Left lung (tissue), 10 donors: ENCODE data around the gene OR13J1. TPM values are rescaled to one million over a fixed set of nuclear protein-coding genes. Genes with fewer than 3 reads are reported as not detected.
A peak's percentile ranks its signal among the peaks of the same experiment; 100 is the strongest.

Experiments used
- ATAC-seq: fragments of 200-7000 bp; cut with Tn5 transposase; one replicate; pipeline ENCODE4 v1.9.1; 2020; ENCODE audit warnings: moderate library complexity
- DNase-seq, 4 donors: peaks; one replicate each; pipeline ENCODE4 v3.0.0-alpha.2; 2013 to 2020
- H3K27ac ChIP-seq, 2 donors: fragments of 200-600 bp; sonication (generic) in 1 of 2; one replicate each; pipeline versions ENCODE4 v1.5.0 to v1.8.0; 2020 to 2021
- H3K27me3 ChIP-seq, 2 donors: fragments of 200-600 bp; sonication (generic) in 1 of 2; one replicate each; pipeline versions ENCODE4 v1.5.0 to v1.8.0; 2020 to 2021
- H3K36me3 ChIP-seq, 2 donors: fragments of 200-600 bp; sonication (generic) in 1 of 2; one replicate each; pipeline versions ENCODE4 v1.5.0 to v1.8.0; 2020 to 2021
- H3K4me1 ChIP-seq, 2 donors: fragments of 200-600 bp; one replicate each; pipeline ENCODE4 v1.8.0; 2021
- H3K4me3 ChIP-seq, 2 donors: fragments of 200-600 bp; sonication (generic) in 1 of 2; one replicate each; pipeline versions ENCODE4 v1.5.0 to v1.8.0; 2020 to 2021; ENCODE audit warnings: mild to moderate bottlenecking in 1 of 2
- H3K9me3 ChIP-seq, 2 donors: fragments of 200-600 bp; sonication (generic) in 1 of 2; one replicate each; pipeline versions ENCODE4 v1.5.0 to v1.8.0; 2020 to 2021
- CTCF ChIP-seq, 2 donors: fragments of 200-600 bp; sonication (generic) in 1 of 2; IDR thresholded peaks; one replicate each; pipeline versions ENCODE4 v1.5.0 to v1.8.0; 2021; ENCODE audit warnings: antibody characterized with exemption in 2 of 2
- intact Hi-C, 2 donors: fragments of 100-400 bp; cut with DNase I; formaldehyde crosslinking; loops; one replicate each; pipeline versions ENCODE4 v1.11.2 to v1.14.2; 2022
- polyA plus RNA-seq, 6 donors: library from polyadenylated mRNA; unstranded; fragments of 120-200 nt; gene quantifications; one replicate each; pipeline ENCODE4 v1.2.1, GENCODE V29; 2013; ENCODE audit not compliant: insufficient read length in 6 of 6
- total RNA-seq, 2 donors: library from RNA; stranded (reverse); fragmentation: NEBNext Ultra II Directional; extraction: Animal tissue kit (Norgen Biotek cat#: 25700); gene quantifications; one replicate each; pipeline ENCODE4 v1.2.1, GENCODE V29; 2021
- donor health status: DM: no; HTN: yes; CAD: no.
- donor health status: DM: no; HTN: no; CAD: no.

Gene OR13J1
- total and polyA plus RNA-seq, 8 donors = 0.10 TPM; not detected in 7

GRCh38 chr9:35844628-35845270 is 25.5 kb downstream of the OR13J1 start:
- Histone ChIP-seq H3K27ac (peak overlapping the region; percentile 54 to 70), H3K27me3 (peaks cover 0 to 63% of the 10 kb centered on the region in 2 donors), H3K9me3 (no peaks in the 10 kb centered on the region), H3K36me3 (no peaks in the 10 kb centered on the region), H3K4me1 (peaks cover 21 to 50% of the 10 kb centered on the region in 2 donors), H3K4me3 (no peak overlapping the region)
- intact Hi-C loops = no loop called here
- ATAC-seq = peak; percentile 73
- TF ChIP-seq CTCF (IDR thresholded peaks at IDR 0.05) = no peak
- peak in 3 of 4 donors; percentile 45 to 90 (median 76) for DNase-seq

GRCh38 chr9:35842795-35843194 is 27.4 kb downstream of the OR13J1 start:
- no peak for TF ChIP-seq CTCF (IDR thresholded peaks at IDR 0.05)
- peaks cover 21 to 49% of the 10 kb centered on the region in 2 donors for H3K4me1 ChIP-seq
- H3K27ac ChIP-seq = no peak overlapping the region
- DNase-seq (no peak), ATAC-seq (no peak)
- no peaks in the 10 kb centered on the region for H3K36me3 ChIP-seq
- H3K4me3 ChIP-seq = no peak overlapping the region
- intact Hi-C loops = no loop called here
- peaks cover 0 to 59% of the 10 kb centered on the region in 2 donors for H3K27me3 ChIP-seq
- no peaks in the 10 kb centered on the region for H3K9me3 ChIP-seq

DNA sequence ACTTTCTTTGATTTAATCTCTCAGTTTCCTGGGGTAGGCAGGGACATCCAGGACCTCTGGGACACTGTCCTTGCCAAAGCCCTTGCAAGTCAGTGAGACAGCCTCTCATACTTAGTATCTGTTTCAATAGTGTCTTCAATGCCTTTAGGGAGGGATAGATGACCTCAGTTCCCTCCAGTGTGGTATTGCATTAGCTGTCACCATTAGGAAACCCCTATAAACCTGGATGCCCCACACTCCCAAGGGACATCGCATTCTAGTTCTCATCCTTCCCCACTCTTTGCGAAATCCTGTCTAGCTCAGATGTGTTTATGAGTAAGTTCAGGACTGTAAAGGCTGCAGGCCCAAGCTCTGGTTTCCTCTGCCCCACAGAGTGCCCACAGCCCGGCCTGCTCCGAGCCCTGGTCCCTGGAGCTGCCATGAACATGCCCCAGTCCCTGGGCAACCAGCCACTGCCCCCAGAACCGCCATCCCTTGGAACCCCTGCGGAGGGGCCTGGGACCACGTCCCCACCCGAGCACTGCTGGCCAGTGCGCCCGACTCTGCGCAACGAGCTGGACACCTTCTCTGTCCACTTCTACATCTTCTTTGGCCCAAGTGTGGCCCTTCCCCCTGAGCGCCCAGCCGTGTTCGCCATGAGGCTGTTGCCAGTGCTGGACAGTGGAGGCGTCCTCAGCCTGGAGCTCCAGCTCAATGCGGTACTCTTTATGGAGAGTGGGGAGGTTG is 28.0 kb downstream of the OR13J1 start:
- ATAC-seq = no peak
- no peak overlapping the region for H3K4me3 ChIP-seq

GRCh38 chr9:35841645-35841900 is 28.6 kb downstream of the OR13J1 start:
- Histone ChIP-seq H3K4me1 (peaks cover 21 to 49% of the 10 kb centered on the region in 2 donors), H3K27me3 (peaks cover 0 to 48% of the 10 kb centered on the region in 2 donors), H3K27ac (no peak overlapping the region), H3K4me3 (no peak overlapping the region), H3K9me3 (no peaks in the 10 kb centered on the region), H3K36me3 (no peaks in the 10 kb centered on the region)
- ATAC-seq (no peak), DNase-seq (no peak)
- no peak for TF ChIP-seq CTCF (IDR thresholded peaks at IDR 0.05)
- intact Hi-C loops = no loop called here

More for the DNA sequence above, 28.0 kb downstream of the OR13J1 start:
- peaks cover 21 to 49% of the 10 kb centered on the region in 2 donors for H3K4me1 ChIP-seq
- no peak for DNase-seq
- TF ChIP-seq CTCF (IDR thresholded peaks at IDR 0.05) = no peak
- no peak overlapping the region for H3K27ac ChIP-seq
- intact Hi-C loops = no loop called here
- H3K9me3 ChIP-seq = no peaks in the 10 kb centered on the region
- H3K27me3 ChIP-seq = peaks cover 0 to 54% of the 10 kb centered on the region in 2 donors
- no peaks in the 10 kb centered on the region for H3K36me3 ChIP-seq

- H3K4me1 ChIP-seq = peaks cover 21 to 44% of the 10 kb centered on the region in 2 donors
- intact Hi-C loops = no loop called here
- H3K27ac ChIP-seq = no peak overlapping the region
- no peaks in the 10 kb centered on the region for H3K36me3 ChIP-seq
- H3K4me3 ChIP-seq = no peak overlapping the region
- ATAC-seq (no peak), DNase-seq (no peak)
- peaks cover 0 to 43% of the 10 kb centered on the region in 2 donors for H3K27me3 ChIP-seq
- H3K9me3 ChIP-seq = no peaks in the 10 kb centered on the region
- no peak for TF ChIP-seq CTCF (IDR thresholded peaks at IDR 0.05)
Observed at GRCh38 chr9:35840881-35841644, 29.1 kb downstream of the OR13J1 start.
